ENCODE data around the gene DLGAP1.

- TF ChIP-seq POLR2A (IDR thresholded peaks at IDR 0.05; ENCODE audit: control extremely low read depth in 1 of 2, low read depth in 2 of 2, low read length in 2 of 2): no peak
- no peak for TF ChIP-seq CTCF (IDR thresholded peaks at IDR 0.05; ENCODE audit: control extremely low read depth in 1 of 3, insufficient read depth in 1 of 3, low read depth in 1 of 3, low read length in 3 of 3)
- TF ChIP-seq ZNF274 (IDR thresholded peaks at IDR 0.05; ENCODE audit: borderline replicate concordance, extremely low read depth, low read length): no peak
- TF ChIP-seq JUN (IDR thresholded peaks at IDR 0.05; ENCODE audit: low read depth, low read length): no peak
- no peak for TF ChIP-seq CHD2 (IDR thresholded peaks at IDR 0.05; ENCODE audit: low read length)
Measured at GRCh38 chr18:3931013-3931315, 524.1 kb downstream of the DLGAP1 start.
